Measurements from ENCODE around the gene RNF220.

RNF220 gene

DNA sequence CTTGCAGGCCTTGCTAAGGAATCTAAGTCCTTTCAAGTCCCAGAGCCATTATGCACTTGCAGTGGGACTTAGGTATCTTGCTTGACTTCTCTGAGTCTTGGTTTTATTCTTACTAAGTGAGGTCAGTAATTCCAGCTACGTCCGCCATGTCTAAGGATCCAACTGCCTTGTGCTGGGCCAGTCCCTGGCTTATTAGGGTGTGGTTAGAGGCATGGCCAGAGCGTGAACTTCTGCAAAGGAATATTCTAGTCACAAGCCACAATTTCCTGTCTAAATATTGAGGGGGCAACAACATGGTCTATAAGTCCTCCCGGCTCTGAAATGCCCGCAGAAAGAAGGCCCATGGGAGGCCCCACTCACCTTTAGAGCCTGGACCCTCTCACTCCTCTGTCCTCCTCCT, 186.3 kb downstream of the RNF220 start:
- no peak for DNase-seq

GRCh38 chr1:44592208-44593145, 187.4 kb downstream of the RNF220 start:
- DNase-seq, result no peak

- no peak for DNase-seq
These were observed 189.3 kb downstream of the RNF220 start for GRCh38 chr1:44594353-44594752.

- peak; percentile 49 for DNase-seq
These were observed 190.0 kb downstream of the RNF220 start for GRCh38 chr1:44594871-44595735.

- DNase-seq, result no peak
These were observed 191.5 kb downstream of the RNF220 start for GRCh38 chr1:44596511-44596910.

DNA sequence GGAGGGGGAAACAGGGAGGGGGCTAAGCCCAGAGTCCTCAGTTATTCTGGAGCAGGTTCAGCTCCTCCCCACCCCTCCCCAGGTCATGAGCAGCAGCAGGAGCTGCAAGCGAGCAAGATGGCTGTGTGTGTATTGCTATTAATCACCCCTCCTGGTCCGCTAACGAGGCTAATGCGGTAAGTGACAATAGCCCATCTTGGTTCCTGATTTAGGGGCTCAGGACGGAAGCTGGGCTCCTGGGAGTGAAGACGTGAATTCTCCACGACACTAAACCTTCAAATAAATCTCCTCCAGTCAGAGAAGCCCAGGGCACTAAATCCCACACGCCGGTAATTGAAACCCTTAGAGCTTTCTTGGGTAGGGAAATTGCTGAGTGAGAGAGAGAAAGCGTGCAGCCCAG, 193.1 kb downstream of the RNF220 start:
- no peak for DNase-seq

DNA sequence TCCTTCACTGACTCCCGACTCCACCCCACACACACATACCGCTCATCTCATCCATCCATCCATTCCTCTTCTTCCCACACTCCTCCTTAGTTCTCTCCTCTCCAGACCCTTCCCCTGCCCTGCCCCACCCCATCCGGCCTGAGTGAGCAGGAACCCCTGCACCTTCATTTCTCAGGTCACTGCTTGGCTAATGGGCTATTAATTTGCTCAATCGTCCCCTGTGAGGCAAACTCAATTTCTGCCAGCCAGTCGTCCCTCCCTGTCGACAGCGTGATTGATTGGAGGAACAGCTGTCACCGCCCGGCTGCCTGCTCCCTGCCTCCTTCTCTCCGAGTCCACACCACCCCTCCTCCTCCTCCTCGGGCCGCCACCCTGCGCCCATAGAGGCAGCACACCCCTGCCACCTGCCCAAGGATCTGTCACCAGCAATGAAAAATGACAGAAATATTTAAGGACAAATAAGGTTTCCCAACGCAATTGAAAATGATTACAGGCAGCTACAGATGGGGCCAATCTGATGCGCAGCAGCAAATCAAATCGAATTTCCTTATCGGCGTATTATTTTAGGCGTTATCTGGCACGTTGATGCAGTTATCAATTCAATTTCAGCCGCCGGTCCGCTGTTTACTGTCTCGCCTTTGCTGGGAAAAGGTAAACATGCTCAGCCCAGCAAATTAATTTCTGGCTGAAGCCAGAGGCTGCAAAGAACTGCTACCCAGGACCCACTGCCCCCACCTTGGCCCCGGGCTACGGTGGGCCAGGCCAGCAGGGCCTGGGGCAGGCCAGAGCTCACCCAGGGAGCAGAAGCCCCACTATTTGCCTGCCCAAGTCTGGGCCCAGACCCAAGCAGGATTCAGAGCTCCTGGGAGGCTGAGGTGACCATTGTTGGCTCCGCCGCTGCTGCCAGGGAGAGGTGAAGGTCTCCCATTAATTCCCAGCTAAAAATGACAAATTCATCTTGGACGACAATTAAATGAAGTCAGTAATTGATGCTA, 197.9 kb downstream of the RNF220 start:
- peak; percentile 73 for DNase-seq

DNA sequence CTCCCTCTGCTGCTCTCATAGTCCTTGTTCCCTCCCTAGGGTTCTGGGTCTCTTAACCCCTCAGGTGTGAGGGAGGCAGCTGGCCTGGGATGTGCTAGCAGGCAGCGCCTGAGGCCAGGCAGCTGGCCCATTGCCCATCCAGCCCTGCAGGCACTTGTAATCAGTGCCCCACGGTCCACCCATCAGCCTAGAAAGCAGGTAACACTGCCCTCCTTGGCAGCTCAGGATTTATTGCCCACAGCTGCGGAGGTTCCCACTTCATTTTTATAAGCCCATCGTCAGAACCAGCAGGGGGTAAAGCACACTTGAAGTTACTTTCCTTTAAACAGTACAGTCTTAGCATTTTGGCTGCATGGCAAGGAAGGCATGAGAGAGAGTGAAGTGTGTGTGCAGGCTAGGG, 198.7 kb downstream of the RNF220 start:
- DNase-seq, result peak; percentile 87

GRCh38 chr1:44604157-44604955, 199.3 kb downstream of the RNF220 start:
- DNase-seq, result no peak

DNA sequence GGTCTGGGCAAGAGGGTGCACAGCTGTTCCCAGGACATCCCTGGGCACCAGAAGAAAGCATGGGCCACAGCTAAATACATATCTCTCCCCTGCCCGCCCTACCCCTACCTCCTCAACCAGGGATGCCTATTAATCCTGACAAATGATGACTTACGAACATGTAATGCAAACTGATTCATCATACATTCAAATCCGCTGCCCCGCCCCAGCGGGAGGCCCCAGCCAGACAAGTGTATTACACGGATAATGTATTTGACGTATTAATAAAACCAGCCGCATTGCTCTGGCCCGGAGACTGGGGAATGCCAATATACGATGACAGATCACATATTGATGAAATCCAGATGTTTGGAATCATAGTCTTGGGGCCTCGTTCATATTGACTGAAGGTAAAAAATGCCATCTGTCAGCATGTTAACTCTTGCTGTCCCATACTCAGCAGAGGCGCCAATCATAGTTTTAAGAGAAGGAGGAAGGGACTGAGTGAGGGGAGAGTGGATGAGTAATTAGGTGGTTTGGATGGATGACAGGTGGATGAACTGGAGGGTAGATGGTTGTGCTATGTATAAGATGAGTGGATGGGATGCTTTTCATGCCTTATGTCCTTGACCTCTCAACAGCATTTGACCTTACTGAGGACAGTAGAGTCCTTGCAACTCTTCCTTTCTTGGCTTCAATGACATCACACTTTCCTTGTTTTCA, 201.0 kb downstream of the RNF220 start:
- DNase-seq, result no peak

GRCh38 chr1:44606701-44607281, 201.7 kb downstream of the RNF220 start:
- DNase-seq, result no peak

DNA sequence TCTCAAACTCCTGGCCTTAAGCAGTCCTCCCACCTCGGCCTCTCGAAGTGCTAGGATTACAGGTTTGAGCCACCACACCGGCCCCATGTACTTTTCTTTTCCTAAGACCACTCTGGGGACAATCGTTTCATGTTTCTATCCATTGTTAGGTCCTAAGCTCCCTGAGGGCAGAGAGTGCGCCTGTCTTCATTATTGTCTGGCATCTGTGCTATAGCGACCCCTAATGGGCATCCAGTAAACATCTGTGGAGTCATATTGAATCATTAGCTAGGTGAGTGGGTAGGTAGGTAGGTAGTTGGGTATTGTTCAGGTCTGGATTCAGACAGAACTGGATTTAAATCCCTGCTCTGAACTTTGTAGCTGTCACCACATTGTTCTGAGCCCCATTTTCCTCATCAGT, 203.1 kb downstream of the RNF220 start:
- no peak for DNase-seq

DNA sequence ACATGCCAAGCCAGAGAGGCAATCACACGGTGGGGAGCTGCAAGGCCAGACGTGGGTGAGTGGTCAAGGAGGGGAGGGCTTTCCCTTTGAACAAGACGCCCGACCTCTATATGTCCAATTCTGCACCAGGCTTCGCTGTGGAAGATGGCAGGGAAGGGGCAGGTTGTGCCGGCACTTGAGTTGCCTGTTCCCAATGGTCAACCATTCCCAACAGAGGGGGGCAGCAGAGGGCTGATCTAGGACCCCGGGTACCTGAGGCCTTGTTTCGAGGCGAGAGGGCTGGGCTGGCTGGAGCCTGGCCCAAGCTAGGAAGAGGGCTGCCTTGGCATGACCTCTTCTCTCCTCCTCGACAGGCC, 204.3 kb downstream of the RNF220 start:
- peak; percentile 6 for DNase-seq

DNA sequence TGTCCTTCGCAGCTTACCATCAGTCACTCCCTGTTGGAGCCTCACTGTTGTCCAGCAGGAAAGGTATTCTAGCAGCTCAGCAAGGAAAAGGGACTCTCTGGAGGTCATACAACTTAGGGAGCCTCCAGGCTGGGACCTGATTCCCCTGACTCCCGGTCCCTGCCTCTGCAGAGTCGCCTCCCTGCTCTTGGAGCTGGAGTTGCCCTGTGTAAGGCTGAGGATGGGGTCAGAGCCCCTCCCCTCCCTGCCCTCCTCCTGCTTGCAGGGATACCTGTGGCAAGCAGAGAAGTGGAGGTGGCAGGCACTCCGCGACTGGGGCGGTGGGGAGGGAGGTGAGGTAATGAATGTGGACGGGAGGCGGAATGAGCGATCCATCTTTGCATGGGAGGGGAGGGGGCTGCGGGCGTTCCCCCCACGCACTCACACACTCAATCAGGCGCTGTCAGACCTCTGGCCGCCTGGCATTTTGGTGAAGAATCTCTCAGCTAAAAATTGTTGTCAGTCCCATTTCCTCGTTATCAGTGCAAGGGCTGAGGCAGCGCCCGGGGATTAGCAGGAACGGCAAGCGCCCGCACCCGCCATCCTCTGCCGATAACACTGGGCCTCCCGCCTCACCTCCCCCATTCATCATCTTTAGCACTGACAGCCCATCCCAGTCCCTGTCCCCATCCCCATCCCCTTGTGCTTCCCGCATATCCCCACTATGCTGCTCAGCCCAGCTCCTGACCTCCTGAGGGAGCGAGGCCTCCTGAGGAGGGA, 204.9 kb downstream of the RNF220 start:
- DNase-seq, result no peak

GRCh38 chr1:44610527-44611148, 205.6 kb downstream of the RNF220 start:
- DNase-seq, result no peak

DNA sequence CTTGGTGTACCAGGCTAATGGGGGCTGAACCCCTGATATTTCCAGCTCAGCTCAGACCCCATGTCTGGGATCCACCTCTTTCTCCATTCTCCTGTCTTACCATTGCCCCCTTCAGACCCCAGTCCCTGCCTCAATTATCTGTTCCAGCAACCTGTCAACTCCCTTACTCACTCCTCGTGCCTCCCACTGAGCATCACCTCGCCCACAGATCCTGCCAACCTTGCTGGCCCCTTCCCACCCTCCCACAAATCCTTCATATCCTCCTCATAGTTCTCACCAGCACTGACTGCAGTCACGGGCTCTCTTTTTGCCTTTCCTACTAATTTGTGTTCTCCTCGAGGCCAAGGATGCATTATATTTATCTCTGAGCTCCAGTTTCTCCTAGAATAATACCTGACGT, 206.4 kb downstream of the RNF220 start:
- DNase-seq, result no peak

- no peak for DNase-seq
These were observed 206.8 kb downstream of the RNF220 start for GRCh38 chr1:44611866-44612265.

- DNase-seq, result no peak
These were observed 208.9 kb downstream of the RNF220 start for GRCh38 chr1:44613941-44614340.

- DNase-seq, result no peak
These were observed 211.4 kb downstream of the RNF220 start for GRCh38 chr1:44616284-44616990.
